PC-3 (cell line): ENCODE data around the gene AFAP1L2.

Source experiments
- EZH2 ChIP-seq: fragments of 300-600 bp; sonication (generic); IDR thresholded peaks from one replicate; pipeline ENCODE4 v1.6.1; 2017; ENCODE audit warnings: antibody characterized with exemption, mild to moderate bottlenecking, low read length; ENCODE audit not compliant: unreplicated experiment
- EZH2phosphoT487 ChIP-seq: fragments of 300-600 bp; sonication (generic); IDR thresholded peaks from 2 replicates; pipeline ENCODE4 v1.6.1; 2018; ENCODE audit warnings: mild to moderate bottlenecking, antibody characterized with exemption, low read length, borderline replicate concordance
- TF ChIP-seq, protein P1 (sequence below): fragments of 300-600 bp; sonication (generic); conservative IDR thresholded peaks from 2 replicates; pipeline ENCODE4 v1.5.1; 2017; ENCODE audit warnings: antibody characterized with exemption, low read depth, mild to moderate bottlenecking, low read length

GRCh38 chr10:114334301-114334700, 70.0 kb downstream of the AFAP1L2 start:
- TF ChIP-seq, protein P1, sequence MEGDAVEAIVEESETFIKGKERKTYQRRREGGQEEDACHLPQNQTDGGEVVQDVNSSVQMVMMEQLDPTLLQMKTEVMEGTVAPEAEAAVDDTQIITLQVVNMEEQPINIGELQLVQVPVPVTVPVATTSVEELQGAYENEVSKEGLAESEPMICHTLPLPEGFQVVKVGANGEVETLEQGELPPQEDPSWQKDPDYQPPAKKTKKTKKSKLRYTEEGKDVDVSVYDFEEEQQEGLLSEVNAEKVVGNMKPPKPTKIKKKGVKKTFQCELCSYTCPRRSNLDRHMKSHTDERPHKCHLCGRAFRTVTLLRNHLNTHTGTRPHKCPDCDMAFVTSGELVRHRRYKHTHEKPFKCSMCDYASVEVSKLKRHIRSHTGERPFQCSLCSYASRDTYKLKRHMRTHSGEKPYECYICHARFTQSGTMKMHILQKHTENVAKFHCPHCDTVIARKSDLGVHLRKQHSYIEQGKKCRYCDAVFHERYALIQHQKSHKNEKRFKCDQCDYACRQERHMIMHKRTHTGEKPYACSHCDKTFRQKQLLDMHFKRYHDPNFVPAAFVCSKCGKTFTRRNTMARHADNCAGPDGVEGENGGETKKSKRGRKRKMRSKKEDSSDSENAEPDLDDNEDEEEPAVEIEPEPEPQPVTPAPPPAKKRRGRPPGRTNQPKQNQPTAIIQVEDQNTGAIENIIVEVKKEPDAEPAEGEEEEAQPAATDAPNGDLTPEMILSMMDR = no peak
- no peak for TF ChIP-seq EZH2
- TF ChIP-seq EZH2phosphoT487 = no peak
